ENCODE data around the gene FRMD4A.
"Not testable (repeated sequence)": the region's sequence is repeated elsewhere in the genome, so short reads cannot be mapped to it uniquely, and the experiment has no call there.

FRMD4A gene

GRCh38 chr10:13769946-13770345 lies 560.8 kb downstream of the FRMD4A start:
- no peak for DNase-seq (ENCODE audit: extremely low spot score)
- no peak for TF ChIP-seq TARDBP (IDR thresholded peaks at IDR 0.05)
- no peak for TF ChIP-seq LEF1 (IDR thresholded peaks at IDR 0.05; ENCODE audit: borderline replicate concordance)
- no peak for TF ChIP-seq ARNT (IDR thresholded peaks at IDR 0.05)
- no peak for TF ChIP-seq FOXA1 (IDR thresholded peaks at IDR 0.05)
- no peak for TF ChIP-seq SUZ12 (IDR thresholded peaks at IDR 0.05)
- TF ChIP-seq L3MBTL2 (conservative IDR thresholded peaks at IDR 0.05), result no peak
- TF ChIP-seq NFRKB (IDR thresholded peaks at IDR 0.05), result no peak
- TF ChIP-seq FOXK2 (IDR thresholded peaks at IDR 0.05), result no peak
- TF ChIP-seq ELF4 (IDR thresholded peaks at IDR 0.05), result no peak
- no peak for TF ChIP-seq SP1 (IDR thresholded peaks at IDR 0.05)
- POLR2A ChIA-PET, result no interaction called here
- CTCF ChIA-PET, result interaction anchor here (1.0 kb wide), 1 partner anchor 110 kb away, joined by 4 read pairs; no protein-coding TSS in a partner anchor

- TF ChIP-seq CTBP1 (IDR thresholded peaks at IDR 0.05; ENCODE audit: borderline replicate concordance), result no peak
- no peak for TF ChIP-seq ZNF384 (IDR thresholded peaks at IDR 0.05)
- no peak for TF ChIP-seq FOXK2 (IDR thresholded peaks at IDR 0.05)
- no peak for TF ChIP-seq SP1 (IDR thresholded peaks at IDR 0.05)
- TF ChIP-seq BHLHE40 (IDR thresholded peaks at IDR 0.05; ENCODE audit: borderline replicate concordance), result no peak
- TF ChIP-seq FOXA1 (IDR thresholded peaks at IDR 0.05), result no peak
- TF ChIP-seq NFRKB (IDR thresholded peaks at IDR 0.05), result no peak
- no peak for TF ChIP-seq TARDBP (IDR thresholded peaks at IDR 0.05)
- no peak for TF ChIP-seq ARNT (IDR thresholded peaks at IDR 0.05)
- no peak for TF ChIP-seq SUZ12 (IDR thresholded peaks at IDR 0.05)
- no peak for TF ChIP-seq PKNOX1 (IDR thresholded peaks at IDR 0.05)
- POLR2A ChIA-PET, result no interaction called here
- no peak for DNase-seq (ENCODE audit: extremely low spot score)
- CTCF ChIA-PET, result no interaction called here
Observed at GRCh38 chr10:13767676-13768178, 563.0 kb downstream of the FRMD4A start.

GRCh38 chr10:13767148-13767547 lies 563.6 kb downstream of the FRMD4A start:
- DNase-seq (ENCODE audit: extremely low spot score); CTCF ChIA-PET; POLR2A ChIA-PET: not testable (repeated sequence)

GRCh38 chr10:13765641-13766341 lies 564.9 kb downstream of the FRMD4A start:
- ChIA-PET CTCF (no interaction called here), POLR2A (no interaction called here)

GRCh38 chr10:13761490-13762091 lies 569.1 kb downstream of the FRMD4A start:
- TF ChIP-seq PKNOX1 (IDR thresholded peaks at IDR 0.05) (no peak), HDGF (IDR thresholded peaks at IDR 0.05; ENCODE audit: borderline replicate concordance) (no peak), FOXA1 (IDR thresholded peaks at IDR 0.05) (no peak), FOXK2 (IDR thresholded peaks at IDR 0.05) (no peak), SP1 (IDR thresholded peaks at IDR 0.05) (no peak), BHLHE40 (IDR thresholded peaks at IDR 0.05; ENCODE audit: borderline replicate concordance) (no peak), NFRKB (IDR thresholded peaks at IDR 0.05) (no peak), ZNF384 (IDR thresholded peaks at IDR 0.05) (no peak), FOXM1 (IDR thresholded peaks at IDR 0.05; ENCODE audit: borderline replicate concordance) (no peak), SUZ12 (IDR thresholded peaks at IDR 0.05) (no peak)
- ChIA-PET POLR2A (no interaction called here), CTCF (no interaction called here)
- no peak for DNase-seq (ENCODE audit: extremely low spot score)

More at GRCh38 chr10:13765641-13766341, 564.9 kb downstream of the FRMD4A start:
- DNase-seq (ENCODE audit: extremely low spot score), result no peak
- TF ChIP-seq FOXA1 (IDR thresholded peaks at IDR 0.05) (no peak), L3MBTL2 (conservative IDR thresholded peaks at IDR 0.05) (no peak), FOXM1 (IDR thresholded peaks at IDR 0.05; ENCODE audit: borderline replicate concordance) (no peak), ARNT (IDR thresholded peaks at IDR 0.05) (no peak), HDGF (IDR thresholded peaks at IDR 0.05; ENCODE audit: borderline replicate concordance) (no peak), SUZ12 (IDR thresholded peaks at IDR 0.05) (no peak), ZNF384 (IDR thresholded peaks at IDR 0.05) (no peak), TARDBP (IDR thresholded peaks at IDR 0.05) (no peak), NFRKB (IDR thresholded peaks at IDR 0.05) (no peak), LEF1 (IDR thresholded peaks at IDR 0.05; ENCODE audit: borderline replicate concordance) (no peak), FOXK2 (IDR thresholded peaks at IDR 0.05) (no peak), SP1 (IDR thresholded peaks at IDR 0.05) (no peak), BHLHE40 (IDR thresholded peaks at IDR 0.05; ENCODE audit: borderline replicate concordance) (no peak)

GRCh38 chr10:13759168-13759567 lies 571.6 kb downstream of the FRMD4A start:
- ChIA-PET CTCF (interaction anchor here (0.6 kb wide), 1 partner anchor 168 kb away, joined by 8 read pairs; no protein-coding TSS in a partner anchor), POLR2A (interaction anchor here (2.0 kb wide), 1 partner anchor 52 kb away, joined by 5 read pairs; no protein-coding TSS in a partner anchor)
- no peak for DNase-seq (ENCODE audit: extremely low spot score)
- TF ChIP-seq ARNT (IDR thresholded peaks at IDR 0.05), result no peak
- no peak for TF ChIP-seq FOXA1 (IDR thresholded peaks at IDR 0.05)
- no peak for TF ChIP-seq SP1 (IDR thresholded peaks at IDR 0.05)
- no peak for TF ChIP-seq ELF4 (IDR thresholded peaks at IDR 0.05)
- no peak for TF ChIP-seq NFRKB (IDR thresholded peaks at IDR 0.05)
- no peak for TF ChIP-seq LEF1 (IDR thresholded peaks at IDR 0.05; ENCODE audit: borderline replicate concordance)

GRCh38 chr10:13758756-13759155 lies 572.0 kb downstream of the FRMD4A start:
- CTCF ChIA-PET, result interaction anchor here (0.6 kb wide), 1 partner anchor 168 kb away, joined by 8 read pairs; no protein-coding TSS in a partner anchor
- no peak for DNase-seq (ENCODE audit: extremely low spot score)
- TF ChIP-seq ARNT (IDR thresholded peaks at IDR 0.05), result no peak
- no peak for TF ChIP-seq FOXM1 (IDR thresholded peaks at IDR 0.05; ENCODE audit: borderline replicate concordance)
- no peak for TF ChIP-seq ELF4 (IDR thresholded peaks at IDR 0.05)
- POLR2A ChIA-PET, result interaction anchor here (2.0 kb wide), 1 partner anchor 52 kb away, joined by 5 read pairs; no protein-coding TSS in a partner anchor
